Limb (tissue), 2 donors: ENCODE results near the gene HMCN2.

ENCODE experiments used
- DNase-seq, 2 donors: peaks; one replicate each; pipeline ENCODE4 v3.0.0-alpha.2; 2016; ENCODE audit errors: extremely low spot score in 2 of 2

HMCN2 gene

DNA sequence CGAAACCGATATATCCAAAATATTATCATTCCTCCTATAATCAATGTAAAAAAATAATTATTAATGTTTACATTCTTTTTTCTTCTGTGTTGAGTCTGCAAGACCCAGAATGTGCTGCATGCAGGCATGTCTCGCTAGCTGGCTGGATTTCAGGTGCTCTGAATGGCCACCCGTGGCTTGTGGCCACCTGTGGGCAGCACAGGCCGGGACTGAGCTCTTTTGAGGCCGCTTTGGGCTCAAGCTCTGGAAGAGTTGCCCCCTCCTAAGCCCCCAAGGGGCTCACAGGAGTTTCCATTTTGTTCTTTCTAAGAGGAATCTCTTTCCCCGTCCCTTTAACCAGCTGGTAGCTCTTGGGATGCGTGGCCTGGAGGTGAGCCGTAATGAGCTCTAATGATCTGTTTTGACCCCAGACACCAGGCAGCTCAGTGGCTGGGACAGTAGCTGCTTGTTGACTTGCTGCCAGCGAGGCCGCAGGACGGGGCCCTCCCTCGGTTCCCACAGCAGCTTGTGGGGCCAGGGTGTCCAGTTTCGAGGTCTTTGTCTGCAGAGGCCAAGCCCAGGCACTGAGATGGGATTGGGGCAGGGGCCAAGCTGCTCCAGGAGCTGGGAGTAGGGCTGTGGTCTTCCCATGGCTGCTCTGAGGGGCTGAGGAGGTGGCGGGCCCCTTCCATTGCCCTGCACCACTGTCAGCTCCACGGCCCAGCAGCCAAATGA, 200.0 kb downstream of the HMCN2 start:
- DNase-seq = no peak

DNA sequence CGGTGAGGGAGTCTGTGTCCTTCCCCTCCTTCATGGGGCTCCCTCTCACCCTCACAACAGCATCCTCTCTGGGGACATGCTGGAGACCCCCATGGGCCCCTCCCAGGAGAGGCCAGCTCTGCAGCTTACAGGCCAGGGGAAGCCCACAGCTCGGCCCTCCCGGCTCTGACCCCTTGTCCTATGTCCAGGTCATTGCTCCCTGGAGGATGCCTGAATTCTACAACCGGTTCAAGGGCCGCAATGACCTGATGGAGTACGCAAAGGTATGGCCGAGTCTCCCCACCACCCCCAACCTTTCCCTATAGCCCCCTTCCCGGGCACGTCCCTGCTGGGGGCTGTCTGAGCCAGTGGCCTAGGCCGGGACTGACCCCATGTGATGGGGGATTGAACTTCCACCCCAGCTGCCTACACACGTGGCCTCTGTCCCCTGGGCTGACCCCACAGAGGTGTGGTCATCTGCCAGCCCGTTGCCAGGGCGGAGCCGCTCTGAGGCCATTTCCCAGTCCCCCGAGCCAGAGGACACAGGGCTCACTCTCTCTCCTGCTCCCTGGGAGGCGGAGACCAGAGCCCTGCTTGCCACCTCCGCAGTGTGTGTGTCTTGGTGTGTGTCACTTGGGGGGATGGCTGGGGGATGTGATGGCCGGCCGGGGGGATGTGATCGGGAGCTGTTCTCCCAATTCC, 201.1 kb downstream of the HMCN2 start:
- peak in 1 of 2 donors; percentile 37 for DNase-seq

DNA sequence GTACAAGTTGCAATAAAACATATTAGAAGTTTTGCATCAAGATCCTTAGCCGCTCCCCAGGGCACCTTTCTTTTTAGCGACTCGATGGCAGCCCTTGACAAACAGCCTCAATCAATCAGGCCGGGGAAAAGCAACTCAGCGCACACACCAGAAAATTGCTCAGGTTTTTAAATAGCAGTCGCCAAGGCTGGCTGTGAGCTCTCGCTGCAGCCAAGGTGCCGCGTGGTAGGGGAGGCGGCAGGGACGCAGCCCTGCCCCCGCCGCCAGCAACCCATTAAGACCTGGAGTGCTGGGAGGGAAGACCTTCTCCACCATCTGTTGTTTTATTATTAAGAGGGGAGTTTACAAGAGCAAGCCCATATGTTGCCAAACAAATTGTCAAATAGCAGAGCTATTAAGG, 201.8 kb downstream of the HMCN2 start:
- peak in 1 of 2 donors; percentile 47 for DNase-seq

GRCh38 chr9:130468566-130468965, 203.0 kb downstream of the HMCN2 start:
- no peak for DNase-seq

- DNase-seq = no peak
These were observed 204.7 kb downstream of the HMCN2 start for GRCh38 chr9:130470269-130470668.

- DNase-seq = no peak
These were observed 205.4 kb downstream of the HMCN2 start for GRCh38 chr9:130470950-130471349.

DNA sequence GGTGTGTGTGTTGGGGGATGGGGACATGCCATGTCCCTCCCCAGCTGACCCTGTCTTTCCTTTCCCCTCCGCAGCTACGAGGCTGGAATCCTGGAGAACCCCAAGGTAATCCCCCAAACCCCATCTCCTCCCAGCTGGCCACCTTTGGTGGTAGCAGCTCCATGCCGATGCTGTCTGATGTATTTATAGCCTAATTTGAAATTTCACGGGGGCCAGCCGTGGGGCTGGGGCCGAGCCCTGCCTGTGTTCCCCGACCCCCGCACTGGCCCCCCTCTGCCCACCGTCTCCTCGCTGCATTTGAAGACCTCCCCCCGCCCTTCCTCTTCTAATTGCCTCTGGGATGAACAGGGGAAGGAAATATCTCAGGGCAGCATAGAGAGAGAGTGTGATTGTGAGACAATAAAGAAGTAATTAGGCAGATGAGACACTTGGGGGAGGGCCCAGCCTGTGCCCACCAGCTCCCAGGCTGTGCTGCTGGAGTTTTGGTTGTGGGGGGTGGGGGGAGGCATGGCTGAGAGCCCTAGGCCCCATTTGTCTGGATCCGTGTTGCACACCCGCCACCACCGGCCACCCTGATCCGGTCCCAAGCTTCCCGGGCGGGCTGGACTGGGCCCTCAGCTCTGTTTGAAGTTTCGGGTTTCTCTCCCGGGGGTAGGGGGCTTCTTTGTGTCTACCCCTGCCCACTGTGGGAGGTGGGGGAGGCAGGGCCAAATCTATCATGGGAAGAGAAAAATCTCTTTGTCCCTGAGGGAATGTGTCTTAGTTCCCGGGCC, 206.0 kb downstream of the HMCN2 start:
- DNase-seq = peak in 1 of 2 donors; percentile 58

DNA sequence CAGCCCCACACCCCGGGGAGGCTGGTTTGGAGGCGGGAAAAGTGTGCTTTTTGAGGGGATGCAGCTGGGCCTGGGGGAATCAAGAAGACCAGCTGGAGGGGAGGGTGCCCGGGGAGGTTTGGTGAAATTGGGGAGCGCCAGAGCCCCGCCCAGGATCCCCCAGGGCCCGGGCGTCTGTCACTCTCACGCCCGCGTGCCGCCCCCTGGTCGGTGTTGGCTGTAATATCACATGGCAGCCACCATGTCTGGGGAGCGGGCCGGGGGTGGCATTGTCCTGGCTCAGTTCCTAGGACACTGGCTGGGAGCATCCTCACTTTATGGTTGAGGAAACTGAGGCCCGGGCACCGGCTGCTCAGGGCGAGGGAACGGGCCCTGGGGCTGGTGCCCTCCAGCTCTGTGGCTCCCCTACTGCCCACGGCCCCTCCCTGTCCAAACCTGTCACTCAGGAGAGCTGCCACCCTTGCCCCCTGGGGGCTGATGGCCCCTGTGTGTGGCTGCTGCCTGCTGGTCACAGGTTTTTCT, 206.7 kb downstream of the HMCN2 start:
- DNase-seq = no peak

- no peak for DNase-seq
These were observed 207.4 kb downstream of the HMCN2 start for GRCh38 chr9:130473009-130473408.

GRCh38 chr9:130473566-130473965, 208.0 kb downstream of the HMCN2 start:
- no peak for DNase-seq

- no peak for DNase-seq
These were observed 208.5 kb downstream of the HMCN2 start for GRCh38 chr9:130474106-130474505.

GRCh38 chr9:130476151-130476730, 210.7 kb downstream of the HMCN2 start:
- no peak for DNase-seq

DNA sequence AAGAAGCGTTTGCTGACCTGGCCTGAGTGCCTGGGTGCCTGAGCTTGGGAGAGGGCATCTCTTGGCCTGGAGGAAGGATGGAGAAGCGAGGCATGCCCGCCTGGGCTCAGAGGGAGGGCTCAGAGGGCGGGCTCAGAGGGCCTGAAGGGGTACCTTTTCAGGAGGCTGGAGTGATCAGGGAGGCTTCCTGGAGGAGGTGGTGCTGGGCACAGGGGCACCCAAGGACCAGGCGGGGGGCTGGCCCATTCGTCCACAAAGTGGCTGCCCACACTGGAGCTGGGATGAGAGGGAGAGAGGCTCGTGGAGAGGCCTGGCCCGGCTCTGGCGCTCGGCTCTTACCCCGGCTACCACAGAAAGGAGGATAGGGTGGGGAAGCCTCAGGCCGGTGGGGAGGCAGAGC, 212.0 kb downstream of the HMCN2 start:
- no peak for DNase-seq

DNA sequence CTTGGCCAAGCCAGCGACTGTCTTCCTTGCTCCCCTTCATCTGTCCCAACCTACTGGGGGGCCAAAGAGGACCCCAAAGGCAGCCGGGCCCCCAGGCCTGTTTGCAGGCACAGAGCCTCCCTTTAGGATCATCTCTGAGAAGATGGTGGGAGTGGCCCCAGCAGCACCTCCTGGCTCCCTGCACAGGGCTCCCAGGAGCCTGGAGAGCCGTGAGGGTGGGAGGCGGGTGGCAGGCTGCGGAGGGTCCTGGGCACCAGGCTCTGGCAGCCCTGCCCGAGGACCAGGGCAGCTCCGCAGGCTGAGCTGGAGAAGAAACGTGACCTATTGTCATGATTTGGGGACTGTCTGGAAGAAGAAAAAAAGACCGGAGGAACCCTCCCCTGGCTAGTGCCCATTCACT, 212.6 kb downstream of the HMCN2 start:
- DNase-seq = no peak

GRCh38 chr9:130478736-130479575, 213.4 kb downstream of the HMCN2 start:
- peak in 1 of 2 donors; percentile 61 for DNase-seq

DNA sequence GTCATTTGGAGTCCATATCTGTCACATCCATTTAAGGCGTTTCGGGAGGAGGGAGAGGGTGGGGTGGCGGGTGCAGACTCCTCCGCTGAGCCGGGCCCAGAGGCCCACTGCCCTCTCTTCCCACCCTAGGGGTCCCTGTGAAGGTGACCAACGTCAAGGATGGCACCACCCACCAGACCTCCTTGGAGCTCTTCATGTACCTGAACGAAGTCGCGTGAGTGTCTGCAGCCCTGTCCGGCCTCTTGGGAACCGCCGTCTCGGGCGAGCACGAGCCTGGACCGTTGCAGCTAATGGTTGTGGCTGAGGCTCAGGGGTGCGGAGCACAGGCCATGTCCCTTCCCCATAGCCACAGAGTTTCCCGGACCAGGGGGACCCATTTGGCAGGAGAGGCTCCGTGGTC, 214.0 kb downstream of the HMCN2 start:
- no peak for DNase-seq

- DNase-seq = no peak
These were observed 215.1 kb downstream of the HMCN2 start for GRCh38 chr9:130480673-130481072.

DNA sequence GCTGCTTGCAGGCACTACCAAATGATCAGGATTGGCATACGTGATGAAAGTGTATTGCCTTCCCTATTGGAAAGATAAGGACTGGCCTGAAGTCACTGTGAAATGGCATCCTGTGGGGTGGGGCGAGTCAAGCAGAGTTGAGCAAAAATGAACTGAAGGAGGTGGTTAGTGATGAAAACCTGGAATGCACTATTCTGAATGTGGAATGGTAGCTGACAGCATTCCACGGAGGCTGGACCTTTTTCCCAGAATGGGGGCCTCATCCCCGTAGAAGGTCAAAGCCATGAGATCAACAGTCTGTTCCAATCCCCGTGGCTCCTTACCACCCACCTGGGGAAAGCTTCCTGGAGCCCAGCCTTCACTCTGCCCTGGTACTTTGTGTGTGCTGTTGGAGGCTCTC, 216.9 kb downstream of the HMCN2 start:
- DNase-seq = no peak

DNA sequence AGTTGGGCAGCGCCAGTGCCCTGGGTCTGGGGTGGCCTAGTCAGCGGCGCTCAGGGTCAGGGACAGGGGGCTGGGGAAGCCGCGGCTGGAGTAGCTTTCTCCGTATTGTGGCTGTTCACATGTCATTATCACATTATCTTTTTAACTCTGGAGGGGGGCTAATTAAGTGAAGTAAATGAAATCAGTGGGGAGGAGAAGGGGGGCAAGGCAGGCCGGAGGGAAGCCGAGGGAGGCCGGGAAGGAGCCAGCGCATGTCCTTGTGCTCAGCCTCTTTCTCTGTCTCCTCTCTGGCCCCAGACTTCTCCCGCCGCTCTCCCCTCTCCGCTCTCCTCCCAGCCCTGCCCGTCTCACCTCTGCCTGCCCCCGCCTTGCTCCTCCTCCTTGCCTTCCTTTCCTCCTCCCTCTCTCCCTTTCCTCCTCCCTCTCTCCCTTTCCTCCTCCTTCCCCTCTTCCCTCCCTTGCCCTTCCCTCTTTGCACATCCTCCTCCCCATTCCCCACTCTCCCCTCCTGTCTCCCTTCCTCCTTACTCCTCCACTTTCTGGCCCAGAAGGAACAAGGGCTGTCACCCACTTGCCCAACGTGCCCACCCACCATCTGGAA, 217.9 kb downstream of the HMCN2 start:
- DNase-seq = no peak
